HEK293T (cell line): ENCODE results near the gene MACROD2.

Experiments
- CTCF ChIA-PET: fragments of 350-600 bp; formaldehyde crosslinking; extraction: SDS; loops from one replicate; lab custom pipeline; 2021; ENCODE audit warnings: antibody characterized with exemption, inconsistent platforms; lab: Yijun Ruan, JAX
- POLR2A ChIA-PET: fragments of 350-600 bp; formaldehyde crosslinking; extraction: SDS; loops from one replicate; lab custom pipeline; 2020; ENCODE audit warnings: antibody characterized with exemption, inconsistent platforms; lab: Yijun Ruan, JAX
- DNase-seq: peaks from one replicate; pipeline ENCODE4 v3.0.0; 2012; ENCODE audit warnings: mixed read lengths; ENCODE audit errors: extremely low spot score
- ARNT ChIP-seq: fragments of 450-650 bp; IDR thresholded peaks from 2 replicates; pipeline ENCODE4 v1.6.1; 2017; ENCODE audit warnings: mild to moderate bottlenecking
- BHLHE40 ChIP-seq: fragments of 450-650 bp; IDR thresholded peaks from 2 replicates; pipeline ENCODE4 v1.6.1; 2016; ENCODE audit warnings: mild to moderate bottlenecking, moderate library complexity, borderline replicate concordance
- CTBP1 ChIP-seq: fragments of 450-650 bp; IDR thresholded peaks from 2 replicates; pipeline ENCODE4 v1.6.1; 2016; ENCODE audit warnings: borderline replicate concordance
- ELF4 ChIP-seq: fragments of 450-650 bp; IDR thresholded peaks from 2 replicates; pipeline ENCODE4 v1.6.1; 2017; ENCODE audit warnings: antibody characterized with exemption
- FOXA1 ChIP-seq: fragments of 450-650 bp; IDR thresholded peaks from 2 replicates; pipeline ENCODE4 v1.6.1; 2016; ENCODE audit warnings: mild to moderate bottlenecking
- FOXK2 ChIP-seq: fragments of 450-650 bp; IDR thresholded peaks from 2 replicates; pipeline ENCODE4 v1.6.1; 2016; ENCODE audit warnings: mild to moderate bottlenecking
- FOXM1 ChIP-seq: fragments of 450-650 bp; IDR thresholded peaks from 2 replicates; pipeline ENCODE4 v1.6.1; 2017; ENCODE audit warnings: mild to moderate bottlenecking, borderline replicate concordance
- HDGF ChIP-seq: fragments of 450-650 bp; IDR thresholded peaks from 2 replicates; pipeline ENCODE4 v1.6.1; 2017; ENCODE audit warnings: antibody characterized with exemption, borderline replicate concordance
- L3MBTL2 ChIP-seq: fragments of 450-650 bp; conservative IDR thresholded peaks from 2 replicates; pipeline ENCODE4 v1.6.1; 2016; ENCODE audit warnings: mild to moderate bottlenecking
- LEF1 ChIP-seq: fragments of 450-650 bp; IDR thresholded peaks from 2 replicates; pipeline ENCODE4 v1.6.1; 2017; ENCODE audit warnings: mild to moderate bottlenecking, borderline replicate concordance
- NFRKB ChIP-seq: fragments of 450-650 bp; IDR thresholded peaks from 2 replicates; pipeline ENCODE4 v1.6.1; 2016; ENCODE audit warnings: mild to moderate bottlenecking, moderate library complexity
- SP1 ChIP-seq: fragments of 450-650 bp; IDR thresholded peaks from 2 replicates; pipeline ENCODE4 v1.6.1; 2017
- SUZ12 ChIP-seq: fragments of 450-650 bp; IDR thresholded peaks from 2 replicates; pipeline ENCODE4 v1.6.1; 2016; ENCODE audit warnings: mild to moderate bottlenecking
- TARDBP ChIP-seq: fragments of 450-650 bp; IDR thresholded peaks from 2 replicates; pipeline ENCODE4 v1.6.1; 2016
- ZNF384 ChIP-seq: fragments of 450-650 bp; IDR thresholded peaks from 2 replicates; pipeline ENCODE4 v1.6.1; 2016
- TF ChIP-seq, protein P1 (sequence below): fragments of 450-650 bp; IDR thresholded peaks from 2 replicates; pipeline ENCODE4 v1.6.1; 2016

MACROD2 gene

DNA sequence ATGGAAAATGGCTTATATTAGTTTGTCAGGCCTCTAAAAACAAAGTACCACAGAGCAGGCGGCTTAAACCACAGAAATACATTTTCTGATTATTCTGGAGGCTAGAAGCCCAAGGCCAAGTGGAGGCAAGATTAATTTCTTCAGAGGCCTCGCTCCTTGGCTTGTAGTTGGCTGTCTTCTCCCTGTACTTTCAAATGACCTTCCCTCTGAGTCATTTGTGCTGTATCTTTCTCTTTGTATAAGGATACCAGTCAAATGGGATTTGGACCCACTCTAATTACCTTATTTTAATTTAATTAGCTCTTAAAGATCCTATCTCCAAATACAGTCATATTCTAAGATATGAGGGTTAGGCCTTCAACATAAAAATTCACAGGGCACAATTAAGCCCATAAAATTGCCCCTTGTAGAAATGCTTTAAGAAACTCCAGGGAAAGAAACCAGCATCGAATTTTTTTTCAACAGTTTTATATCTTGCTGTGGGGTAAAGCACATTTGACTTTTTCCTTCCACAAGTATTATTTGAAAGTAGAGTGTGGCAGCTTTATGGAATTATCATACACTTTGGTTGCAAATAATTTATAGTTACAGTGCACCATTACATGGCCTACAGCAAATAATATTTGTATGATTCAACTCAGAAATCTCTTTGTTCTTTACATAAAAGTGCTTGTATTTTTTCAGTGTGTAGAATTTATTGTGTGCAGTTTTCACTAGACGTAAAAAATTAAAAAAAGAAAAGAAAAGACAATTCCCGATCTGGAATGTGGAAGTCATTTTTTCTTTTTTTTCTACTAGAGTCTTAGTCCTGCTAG is 1871.8 kb downstream of the MACROD2 start:
- no peak for DNase-seq
- TF ChIP-seq SUZ12 (no peak), FOXK2 (no peak), FOXA1 (no peak)
- CTCF ChIA-PET = no interaction called here
- POLR2A ChIA-PET = no interaction called here

DNA sequence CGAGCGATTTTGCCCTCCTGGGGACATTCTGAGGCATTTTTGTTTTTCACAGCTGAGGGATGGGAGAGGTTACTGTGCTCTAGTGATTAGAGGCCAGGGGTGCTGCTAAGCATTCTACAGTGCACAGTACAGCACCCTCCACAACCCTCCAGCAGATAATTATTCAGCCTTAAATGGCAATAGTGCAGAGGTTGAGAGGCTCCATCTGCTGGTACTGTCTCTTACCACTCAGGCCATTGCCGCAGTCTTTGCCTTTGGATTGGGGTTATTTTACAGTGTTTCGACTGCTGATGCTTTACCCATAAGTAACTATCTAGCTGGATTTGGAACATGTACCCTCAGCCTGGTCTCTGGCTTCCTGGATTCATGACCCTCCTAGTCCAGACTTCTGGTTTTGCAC is 1872.6 kb downstream of the MACROD2 start:
- ChIA-PET POLR2A (no interaction called here), CTCF (no interaction called here)
- no peak for TF ChIP-seq SP1
- no peak for TF ChIP-seq ZNF384
- no peak for TF ChIP-seq L3MBTL2
- TF ChIP-seq, protein P1, sequence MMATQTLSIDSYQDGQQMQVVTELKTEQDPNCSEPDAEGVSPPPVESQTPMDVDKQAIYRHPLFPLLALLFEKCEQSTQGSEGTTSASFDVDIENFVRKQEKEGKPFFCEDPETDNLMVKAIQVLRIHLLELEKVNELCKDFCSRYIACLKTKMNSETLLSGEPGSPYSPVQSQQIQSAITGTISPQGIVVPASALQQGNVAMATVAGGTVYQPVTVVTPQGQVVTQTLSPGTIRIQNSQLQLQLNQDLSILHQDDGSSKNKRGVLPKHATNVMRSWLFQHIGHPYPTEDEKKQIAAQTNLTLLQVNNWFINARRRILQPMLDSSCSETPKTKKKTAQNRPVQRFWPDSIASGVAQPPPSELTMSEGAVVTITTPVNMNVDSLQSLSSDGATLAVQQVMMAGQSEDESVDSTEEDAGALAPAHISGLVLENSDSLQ = no peak
- no peak for TF ChIP-seq HDGF
- TF ChIP-seq BHLHE40 = no peak
- TF ChIP-seq NFRKB = no peak
- TF ChIP-seq LEF1 = no peak
- no peak for TF ChIP-seq FOXK2
- no peak for TF ChIP-seq SUZ12
- TF ChIP-seq ELF4 = no peak
- no peak for TF ChIP-seq FOXM1
- no peak for TF ChIP-seq FOXA1
- TF ChIP-seq TARDBP = no peak
- TF ChIP-seq ARNT = no peak
- TF ChIP-seq CTBP1 = no peak
- no peak for DNase-seq

GRCh38 chr20:15875446-15875845 is 1880.1 kb downstream of the MACROD2 start:
- POLR2A ChIA-PET = no interaction called here
- TF ChIP-seq CTBP1 (no peak), FOXA1 (no peak), ELF4 (no peak), ARNT (no peak), LEF1 (no peak), HDGF (no peak), TARDBP (no peak), ZNF384 (no peak), NFRKB (no peak), FOXM1 (no peak), SUZ12 (no peak), SP1 (no peak), FOXK2 (no peak)
- TF ChIP-seq, protein P1 = no peak
- no peak for DNase-seq
- CTCF ChIA-PET = no interaction called here

DNA sequence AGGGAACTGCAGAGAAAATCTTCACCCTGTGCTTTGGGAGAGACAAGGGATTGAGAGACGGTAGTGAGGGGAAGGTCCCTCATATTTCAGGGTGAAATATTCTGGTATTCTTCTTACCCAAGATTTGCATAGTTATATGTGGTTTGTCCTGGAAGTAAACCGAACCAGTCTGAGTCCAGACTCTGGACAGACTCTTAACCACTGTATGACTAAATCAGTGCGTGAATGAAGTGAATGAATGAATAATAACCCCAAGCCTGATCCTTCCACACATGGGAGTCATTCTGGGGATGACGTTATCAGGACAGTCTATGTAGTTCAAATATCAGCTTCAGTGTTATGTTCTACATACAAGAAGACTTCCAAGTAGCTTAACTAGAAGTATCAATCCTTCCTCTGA is 1887.2 kb downstream of the MACROD2 start:
- TF ChIP-seq SP1 (no peak), FOXA1 (no peak), BHLHE40 (no peak), CTBP1 (no peak), ARNT (no peak), SUZ12 (no peak), TARDBP (no peak), LEF1 (no peak), HDGF (no peak), NFRKB (no peak), ZNF384 (no peak), FOXM1 (no peak), L3MBTL2 (no peak), FOXK2 (no peak), ELF4 (no peak)
- TF ChIP-seq, protein P1 = no peak
- ChIA-PET POLR2A (no interaction called here), CTCF (no interaction called here)
- DNase-seq = no peak

DNA sequence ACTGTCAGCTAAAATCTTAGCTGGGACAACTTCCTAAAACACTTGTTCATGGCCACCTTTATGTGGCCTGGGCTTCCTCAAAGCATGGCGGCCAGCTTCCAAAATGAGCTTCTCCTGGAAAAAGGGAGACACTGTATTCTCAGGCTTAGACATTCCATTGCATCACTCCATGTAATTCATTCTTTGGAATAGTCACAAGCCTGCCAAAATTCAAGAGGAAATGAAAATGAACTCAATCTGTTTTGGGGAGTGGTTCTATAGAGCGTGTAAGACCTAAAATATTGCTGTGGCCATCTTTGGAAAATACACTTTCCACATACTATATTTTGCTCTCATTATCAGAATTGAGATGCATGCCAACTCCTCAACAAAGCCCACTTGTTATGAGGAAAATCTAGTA is 1890.9 kb downstream of the MACROD2 start:
- TF ChIP-seq SP1 (no peak), NFRKB (no peak), LEF1 (no peak), FOXM1 (no peak), BHLHE40 (no peak), HDGF (no peak), L3MBTL2 (no peak)
- CTCF ChIA-PET = no interaction called here
- no peak for DNase-seq
- POLR2A ChIA-PET = no interaction called here

DNA sequence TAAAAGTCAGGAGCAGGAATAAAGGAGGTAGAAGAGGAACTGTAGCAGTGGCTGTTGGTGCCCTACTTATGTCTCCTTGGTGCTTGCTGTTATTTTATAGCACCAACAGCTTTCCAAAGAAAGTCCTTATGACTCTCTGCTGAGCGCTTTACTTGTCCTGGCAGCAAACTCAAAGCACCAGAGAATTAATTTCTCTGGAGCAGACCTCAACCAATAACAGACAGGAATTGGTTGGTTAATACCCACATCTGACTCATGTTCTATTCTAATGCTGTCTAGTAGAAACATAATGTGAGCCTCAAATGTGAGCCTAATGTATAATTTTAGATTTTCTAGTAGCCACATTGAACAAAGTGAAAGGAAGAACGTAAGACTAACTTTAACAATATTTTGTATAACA is 1892.1 kb downstream of the MACROD2 start:
- CTCF ChIA-PET = no interaction called here
- DNase-seq = no peak
- TF ChIP-seq SP1 (no peak), BHLHE40 (no peak)
- POLR2A ChIA-PET = no interaction called here
